Measurements from ENCODE around the gene SLC25A28.

The SLC25A28 gene

GRCh38 chr10:99583687-99584086, 36.6 kb downstream of the SLC25A28 start:
- DNase-seq: no peak

- no peak for DNase-seq
These were observed 37.9 kb downstream of the SLC25A28 start for GRCh38 chr10:99582255-99582770.

GRCh38 chr10:99579971-99580370, 40.3 kb downstream of the SLC25A28 start:
- DNase-seq: no peak

GRCh38 chr10:99573790-99574189, 46.4 kb downstream of the SLC25A28 start:
- no peak for DNase-seq

GRCh38 chr10:99571816-99572215, 48.4 kb downstream of the SLC25A28 start:
- no peak for DNase-seq

- DNase-seq: no peak
These were observed 50.3 kb downstream of the SLC25A28 start for GRCh38 chr10:99569961-99570360.

- no peak for DNase-seq
These were observed 50.8 kb downstream of the SLC25A28 start for GRCh38 chr10:99569253-99569939.

GRCh38 chr10:99565166-99565565, 55.1 kb downstream of the SLC25A28 start:
- no peak for DNase-seq

- DNase-seq: no peak
These were observed 55.9 kb downstream of the SLC25A28 start for GRCh38 chr10:99564361-99564760.

GRCh38 chr10:99562631-99563030, 57.6 kb downstream of the SLC25A28 start:
- DNase-seq: no peak
